GM19463 (cell line): Measurements from ENCODE around the gene XYLB.

ENCODE experiments used
- ATAC-seq: cut with Tn5 transposase; IDR thresholded peaks from one replicate; pipeline ENCODE4 v1.9.1; 2021; ENCODE audit warnings: mild to moderate bottlenecking, moderate library complexity; ENCODE audit not compliant: unreplicated experiment

XYLB gene

GRCh38 chr3:38453075-38453912 lies 106.7 kb downstream of the XYLB start, which contains the start of gene ACVR2B:
Gene ACVR2B, plus strand, starts transcription at chr3:38453890. Its CDS starts 433 bp downstream, at chr3:38454323.
- peak; percentile 53 for ATAC-seq

- peak; percentile 8 for ATAC-seq
Observed at GRCh38 chr3:38453913-38454177, 107.3 kb downstream of the XYLB start.

- ATAC-seq, result peak; percentile 27
Observed at GRCh38 chr3:38454178-38454883, 107.7 kb downstream of the XYLB start.

GRCh38 chr3:38454884-38455638 lies 108.5 kb downstream of the XYLB start:
- peak; percentile 48 for ATAC-seq

GRCh38 chr3:38455639-38456430 lies 109.2 kb downstream of the XYLB start:
- ATAC-seq, result peak; percentile 10

GRCh38 chr3:38457111-38458003 lies 110.8 kb downstream of the XYLB start:
- no peak for ATAC-seq

- no peak for ATAC-seq
Observed at GRCh38 chr3:38458796-38459498, 112.4 kb downstream of the XYLB start.

- no peak for ATAC-seq
Observed at GRCh38 chr3:38459499-38460048, 113.0 kb downstream of the XYLB start.

- no peak for ATAC-seq
Observed at GRCh38 chr3:38460377-38461270, 114.0 kb downstream of the XYLB start.
